Stimulated activated CD4-positive, alpha-beta T cell treated with anti-CD3 and anti-CD28 coated beads, Interleukin-1b, Interleukin-23, amount 100 ng/mL, for 1 hour (primary cell): ENCODE results near the gene MYLK.

Experiments used
- DNase-seq, 2 donors: peaks; one replicate each; pipeline ENCODE4 v3.0.0-alpha.2; 2020; ENCODE audit warnings: low read depth in 2 of 2

MYLK gene

DNA sequence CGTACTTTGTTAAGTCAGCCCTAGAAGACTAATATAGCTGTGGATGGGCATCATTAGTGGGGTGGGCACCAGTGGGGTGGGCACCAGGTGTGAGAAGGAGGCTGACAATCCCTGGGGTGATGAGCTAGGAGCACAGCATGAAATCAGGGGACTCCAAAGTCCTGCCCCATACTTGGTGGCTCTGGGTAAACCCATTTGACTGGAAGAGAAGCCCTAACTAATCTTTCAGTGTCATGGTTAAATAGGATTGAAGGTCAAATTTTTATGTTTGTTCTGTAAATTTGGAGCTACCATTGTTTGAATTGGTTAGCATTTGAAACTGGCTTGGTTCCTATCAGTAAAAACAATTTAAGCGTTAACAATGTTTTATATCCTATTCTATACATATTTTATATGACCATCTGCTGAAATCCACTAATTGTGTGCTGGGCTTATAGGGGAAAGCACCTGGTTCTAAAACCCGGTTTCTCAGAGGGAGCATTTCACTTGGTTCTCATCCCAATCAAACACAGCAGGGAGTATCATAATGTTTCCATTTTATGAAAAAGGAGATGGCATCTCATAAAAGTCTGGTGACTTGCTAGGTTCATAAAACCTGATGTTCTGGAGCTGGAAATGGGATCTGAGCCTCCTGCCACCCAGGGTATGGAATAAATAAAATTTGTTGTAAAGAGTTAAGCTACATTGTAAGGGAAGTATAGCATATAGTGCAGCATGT, 211.5 kb downstream of the MYLK start:
- no peak for DNase-seq

DNA sequence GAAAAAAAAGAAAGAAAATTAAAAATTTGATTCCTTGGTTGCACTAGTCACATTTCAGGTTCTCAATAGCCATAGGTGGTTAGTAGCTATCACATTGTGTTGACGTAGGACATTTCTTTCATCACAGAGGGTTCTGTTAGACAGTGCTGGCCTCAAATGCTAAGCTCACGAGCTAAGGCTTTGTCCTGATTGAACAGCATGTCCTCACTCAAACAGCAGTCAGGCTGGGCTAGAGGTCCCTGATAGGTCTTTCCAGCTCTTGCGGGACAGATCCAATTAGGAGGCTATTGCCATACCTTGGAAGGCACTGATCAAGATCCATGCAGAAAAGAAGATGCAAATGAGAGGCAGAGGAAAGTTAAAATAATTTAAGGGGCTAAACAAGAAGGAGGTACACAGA, 213.4 kb downstream of the MYLK start:
- no peak for DNase-seq

DNA sequence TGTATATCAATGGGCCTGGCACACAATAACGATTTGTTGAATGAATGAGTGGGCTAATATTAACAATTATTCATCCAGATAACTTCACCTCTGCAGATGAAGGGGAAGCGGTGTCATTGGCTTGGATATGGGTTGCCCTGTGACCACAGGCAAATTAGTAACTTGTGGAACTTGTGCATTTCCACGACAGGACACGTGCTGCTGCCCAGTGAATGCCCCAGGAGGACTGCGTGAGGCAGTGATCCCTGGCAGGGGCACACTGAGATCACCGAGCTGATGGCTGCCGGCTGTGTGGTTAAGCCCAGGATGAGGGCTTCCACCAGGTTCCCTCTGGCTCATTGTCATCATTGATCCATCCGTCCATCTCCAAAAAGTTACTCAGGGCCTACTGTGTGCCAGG, 215.2 kb downstream of the MYLK start:
- no peak for DNase-seq

GRCh38 chr3:123667784-123668183, 216.3 kb downstream of the MYLK start:
- no peak for DNase-seq

- no peak for DNase-seq
Observed at GRCh38 chr3:123664753-123665152, 219.4 kb downstream of the MYLK start.

GRCh38 chr3:123663977-123664376, 220.2 kb downstream of the MYLK start:
- DNase-seq = no peak

DNA sequence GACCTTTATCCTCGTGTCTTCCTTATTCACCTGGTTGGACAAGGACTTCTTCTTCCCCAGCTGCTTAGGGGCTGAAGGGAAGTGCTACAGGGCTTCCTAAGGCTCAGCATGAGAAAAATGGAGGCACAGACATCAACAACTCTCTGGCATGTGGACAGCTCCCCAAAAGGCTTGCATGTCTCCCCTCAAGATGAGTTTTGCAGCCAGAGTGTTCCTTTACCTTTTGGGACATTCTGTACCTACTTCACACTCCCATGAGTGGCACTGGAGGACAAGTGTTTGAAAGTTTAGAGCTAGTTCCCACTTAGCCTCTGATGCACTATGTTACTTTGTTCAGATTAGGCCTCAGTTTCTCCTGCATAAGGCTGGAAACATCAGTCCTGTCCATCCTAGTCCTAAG, 222.2 kb downstream of the MYLK start:
- DNase-seq = no peak

DNA sequence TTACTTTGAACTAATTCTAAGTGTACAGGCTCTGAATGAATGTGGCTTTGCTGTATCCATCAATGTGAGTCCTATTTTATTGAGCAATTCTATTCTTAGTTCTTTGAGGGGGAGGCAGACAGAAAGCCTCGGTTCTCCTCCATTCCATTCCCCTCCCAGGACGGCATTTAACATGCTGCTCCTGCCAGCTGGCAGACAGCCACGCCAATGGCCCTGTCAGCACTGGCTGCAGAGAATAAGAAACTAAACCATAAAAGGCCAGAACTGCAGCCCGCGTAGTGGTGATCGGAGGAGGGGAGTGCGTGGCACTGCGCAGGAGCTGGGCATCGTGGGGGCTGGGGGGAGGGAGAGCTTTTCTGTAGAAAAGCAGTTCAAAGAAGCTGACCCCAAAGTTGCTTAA, 223.2 kb downstream of the MYLK start:
- DNase-seq = no peak

GRCh38 chr3:123660141-123660675, 223.9 kb downstream of the MYLK start:
- no peak for DNase-seq

GRCh38 chr3:123658852-123659206, 225.3 kb downstream of the MYLK start:
- DNase-seq = no peak

DNA sequence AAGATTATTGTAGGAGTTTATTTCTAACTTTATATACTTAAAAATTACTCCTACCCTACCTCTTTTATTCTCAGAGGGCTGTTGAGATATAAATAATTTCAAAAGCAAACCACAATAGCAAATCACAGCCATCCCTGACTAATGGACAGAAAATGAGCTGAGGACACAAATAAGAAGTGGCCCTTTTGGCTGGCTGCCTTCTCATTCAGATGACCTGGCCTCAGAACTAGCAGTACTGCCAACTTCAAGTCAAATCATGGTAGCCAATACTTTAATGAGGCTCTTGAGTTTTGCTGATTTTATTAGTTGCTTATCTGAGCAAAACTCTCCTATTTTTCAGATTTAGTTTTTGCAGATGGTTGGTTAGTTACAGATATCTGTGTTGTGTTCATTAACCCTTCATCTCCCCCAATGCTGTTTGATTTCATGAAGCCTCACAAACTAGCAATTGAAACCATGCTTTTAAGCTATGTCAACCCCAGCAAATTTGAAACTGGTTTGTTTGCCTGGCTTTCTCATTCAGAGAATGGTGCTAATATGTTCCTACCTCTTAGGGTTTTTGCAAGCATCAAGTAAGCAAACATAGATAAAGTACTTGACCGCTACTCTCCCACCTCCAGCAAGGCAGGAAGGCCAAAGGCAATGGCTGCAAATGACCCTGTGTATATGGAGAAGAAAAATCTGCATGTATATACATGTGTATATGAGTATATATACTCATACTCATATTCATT, 225.8 kb downstream of the MYLK start:
- no peak for DNase-seq

DNA sequence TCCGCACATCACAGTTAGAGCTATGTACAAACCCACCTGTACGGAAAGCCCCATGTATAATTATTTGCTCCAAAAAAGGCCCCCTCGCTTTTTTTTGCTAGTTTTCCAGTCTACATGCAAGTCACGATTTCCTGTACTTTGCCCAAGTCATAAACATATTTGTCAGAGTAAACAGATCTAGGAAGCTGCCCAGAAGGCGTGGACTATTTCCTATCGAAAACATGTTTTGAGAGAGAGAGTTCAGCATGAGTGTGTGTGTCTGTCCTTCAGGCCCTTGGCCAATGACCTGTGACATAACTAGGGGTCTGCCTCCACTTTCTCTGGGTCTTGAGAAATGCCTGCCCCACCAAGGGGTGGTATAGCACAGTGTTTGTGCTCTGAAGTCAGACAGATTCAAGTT, 226.6 kb downstream of the MYLK start:
- DNase-seq = no peak

GRCh38 chr3:123657111-123657510, 227.0 kb downstream of the MYLK start:
- DNase-seq = no peak

DNA sequence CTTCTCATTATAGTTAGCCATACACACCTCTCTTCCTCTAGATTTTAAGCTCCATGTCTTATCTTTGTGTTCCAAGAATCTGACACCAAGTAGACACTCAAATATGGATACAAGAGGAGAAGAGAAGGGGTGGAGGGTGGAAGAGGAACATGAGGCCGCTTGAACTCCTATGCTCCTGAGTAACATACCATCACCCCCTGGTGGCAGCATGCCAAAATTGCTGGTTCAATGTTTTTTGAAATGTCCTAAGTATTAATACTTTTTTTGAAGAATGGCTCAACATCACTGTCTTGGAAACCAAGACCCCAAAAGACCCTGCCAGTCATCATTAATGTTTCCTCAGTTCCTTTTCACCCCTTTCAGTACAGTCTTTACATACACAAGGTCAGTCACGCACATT, 227.4 kb downstream of the MYLK start:
- DNase-seq = no peak

DNA sequence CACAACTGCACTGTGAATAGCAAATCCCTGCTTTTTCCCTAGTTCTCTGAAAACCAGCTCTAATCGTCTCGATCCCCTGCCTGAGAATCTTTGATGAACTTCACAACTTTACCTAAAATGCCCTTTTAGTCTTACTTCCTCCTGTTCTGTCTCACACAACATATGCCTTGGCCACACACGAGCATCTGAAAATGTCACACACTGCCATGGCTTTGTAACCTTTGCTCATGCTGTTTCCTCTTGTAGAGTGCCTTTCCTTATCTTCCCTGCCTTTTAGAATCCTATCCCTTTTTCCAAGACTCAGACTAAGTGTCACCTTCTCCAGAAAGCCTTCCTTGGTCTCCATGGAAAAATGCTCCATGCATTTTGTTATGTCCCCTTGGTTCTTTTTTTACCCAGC, 227.9 kb downstream of the MYLK start:
- no peak for DNase-seq

DNA sequence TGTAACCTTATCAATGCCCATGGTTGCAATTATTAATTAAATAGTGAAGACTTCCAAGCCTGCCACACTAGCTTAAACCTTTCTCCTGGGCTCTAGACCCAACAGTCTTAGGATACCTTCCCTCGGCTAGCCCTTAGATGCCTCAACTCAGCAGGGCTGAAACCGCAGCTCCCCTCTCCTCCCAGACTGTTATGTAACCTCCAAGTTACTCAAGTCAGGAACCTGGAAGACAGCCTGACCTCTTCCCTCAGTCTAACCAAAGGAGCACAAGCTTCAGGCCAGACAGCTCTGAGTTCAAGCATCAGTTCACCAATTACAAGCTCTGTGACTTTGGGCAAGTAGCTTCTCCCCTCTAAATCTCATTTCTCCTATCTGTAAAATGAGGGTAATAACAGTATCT, 228.7 kb downstream of the MYLK start:
- no peak for DNase-seq

- DNase-seq = no peak
Observed at GRCh38 chr3:123653221-123653682, 230.9 kb downstream of the MYLK start.

DNA sequence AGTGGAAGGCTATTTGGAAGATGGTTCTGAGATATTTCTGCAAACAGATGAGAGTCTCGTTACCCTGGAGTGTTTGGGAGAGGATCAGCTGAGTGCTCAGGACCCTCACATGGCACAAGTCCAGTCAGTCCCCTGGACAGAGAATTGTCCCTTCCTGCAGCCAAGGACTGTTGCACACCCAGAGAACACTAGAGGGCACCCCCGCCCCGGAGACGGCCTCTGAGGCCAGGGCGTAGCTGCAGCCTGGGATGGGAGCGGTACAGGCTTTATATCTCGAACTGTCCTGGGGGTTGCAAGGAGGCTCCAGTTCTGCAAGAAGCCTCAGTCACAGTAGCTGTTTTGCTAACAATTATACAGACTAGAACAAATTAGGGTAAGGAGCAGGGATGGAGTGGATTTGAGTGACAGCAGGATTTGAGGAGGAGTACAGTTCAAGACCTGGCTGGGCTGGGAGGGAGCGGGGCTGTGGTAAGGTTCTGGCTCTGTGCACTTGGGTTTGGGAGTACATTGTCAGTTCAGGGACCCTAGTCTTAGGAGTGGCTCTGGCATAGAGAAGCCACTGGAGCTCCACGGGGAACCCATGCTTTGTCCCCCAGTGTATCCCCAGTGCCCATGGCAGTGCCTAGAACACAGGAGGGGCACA, 231.7 kb downstream of the MYLK start:
- DNase-seq = no peak

GRCh38 chr3:123651449-123652341, 232.4 kb downstream of the MYLK start:
- no peak for DNase-seq

DNA sequence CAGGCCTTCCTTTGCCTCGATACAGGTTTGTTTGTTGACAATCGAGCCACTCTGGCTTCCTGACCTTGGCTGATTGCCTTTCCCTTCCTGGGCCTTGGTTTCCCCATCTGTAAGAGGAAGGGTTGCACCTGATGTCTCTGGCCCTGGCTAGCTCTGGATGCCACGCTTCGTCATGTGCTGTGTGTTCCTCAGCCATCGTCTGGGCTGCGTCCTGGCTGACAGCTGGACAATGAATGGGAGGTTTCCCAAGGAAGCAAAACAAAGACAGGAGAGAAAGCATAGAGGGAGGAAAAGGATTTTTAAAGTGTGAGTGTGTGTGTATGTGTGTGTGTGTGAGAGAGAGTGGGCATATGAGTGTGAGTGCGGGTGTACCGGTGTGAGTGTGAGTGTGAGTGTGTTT, 234.0 kb downstream of the MYLK start:
- no peak for DNase-seq

DNA sequence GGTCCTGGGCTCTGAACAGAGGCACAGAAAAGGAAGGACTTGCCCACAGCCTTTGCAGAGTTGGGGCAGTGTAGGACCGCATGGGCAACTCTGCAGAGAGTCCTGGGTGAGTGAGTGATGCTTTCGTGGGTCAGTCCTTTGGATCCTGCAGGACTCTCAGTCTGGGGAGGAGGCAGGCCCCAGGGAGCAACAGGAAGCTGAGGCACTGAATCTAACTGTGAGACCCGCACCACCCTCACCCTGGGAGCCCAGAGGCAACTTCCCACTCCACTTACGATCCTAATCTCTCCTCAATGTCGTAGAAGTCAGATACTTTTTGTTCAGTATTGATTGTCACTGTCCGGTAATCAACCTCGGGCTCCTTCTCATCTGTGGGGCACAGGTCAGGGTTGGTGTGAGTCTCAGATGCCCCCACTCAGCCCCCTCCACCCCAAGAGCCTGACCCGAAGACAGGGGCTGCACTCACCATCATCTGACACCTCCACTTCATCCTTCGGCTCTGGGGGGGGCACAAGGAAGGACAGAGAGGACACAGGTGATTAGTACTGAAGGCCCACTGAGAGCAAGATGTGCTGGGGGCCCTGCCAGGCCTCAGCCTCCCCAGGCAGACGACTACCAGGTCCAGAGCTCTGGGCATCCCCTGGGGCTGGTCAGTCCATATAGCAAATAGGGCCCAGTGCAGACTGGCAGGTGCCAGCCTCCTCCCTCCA, 235.3 kb downstream of the MYLK start:
- no peak for DNase-seq
